CD1c-positive myeloid dendritic cell (primary cell): Measurements from ENCODE around the gene SLFN12.
"Not testable (repeated sequence)": the region's sequence is repeated elsewhere in the genome, so short reads cannot be mapped to it uniquely, and the experiment has no call there.

Experiments
- DNase-seq: peaks from one replicate; pipeline ENCODE4 v3.0.0-alpha.2; 2016; ENCODE audit errors: extremely low spot score

The SLFN12 gene

DNA sequence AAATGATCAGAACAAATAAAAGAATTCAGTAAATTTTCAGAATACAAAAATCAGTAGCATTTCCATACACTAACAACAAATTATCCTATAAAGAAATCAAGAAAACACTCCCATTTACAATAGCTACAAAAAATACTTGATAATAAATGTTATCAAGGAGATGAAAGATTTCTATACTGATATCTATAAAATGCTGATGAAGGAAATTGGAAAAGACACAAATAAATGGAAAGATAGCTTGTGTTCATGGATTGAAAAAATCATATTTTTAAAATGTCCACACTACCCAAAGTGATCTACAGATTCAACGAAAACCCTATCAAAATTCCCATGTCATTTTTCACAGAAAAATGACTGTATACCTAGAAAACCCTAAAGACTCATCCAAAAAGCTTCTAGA lies 18.1 kb downstream of the SLFN12 start:
- DNase-seq: no peak

DNA sequence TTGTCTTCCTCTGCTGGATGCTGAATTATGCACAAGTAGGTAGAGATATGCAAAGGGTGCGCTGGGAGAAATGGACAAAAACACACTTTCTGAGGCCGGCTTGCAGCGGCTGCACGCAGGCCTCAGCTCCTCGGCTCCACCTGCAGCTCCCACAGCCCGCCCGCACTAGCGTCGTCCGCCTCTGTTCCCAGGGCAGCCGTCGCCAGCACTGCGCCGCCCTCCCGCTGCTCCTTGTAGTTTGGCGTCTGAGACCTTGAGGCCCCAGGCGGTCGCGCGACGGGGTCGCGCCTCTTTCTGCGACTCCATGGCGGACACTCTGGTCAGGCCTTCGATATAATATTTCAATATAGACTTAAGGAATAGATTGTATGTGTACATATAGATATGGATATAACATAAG lies 24.8 kb downstream of the SLFN12 start:
- no peak for DNase-seq

DNA sequence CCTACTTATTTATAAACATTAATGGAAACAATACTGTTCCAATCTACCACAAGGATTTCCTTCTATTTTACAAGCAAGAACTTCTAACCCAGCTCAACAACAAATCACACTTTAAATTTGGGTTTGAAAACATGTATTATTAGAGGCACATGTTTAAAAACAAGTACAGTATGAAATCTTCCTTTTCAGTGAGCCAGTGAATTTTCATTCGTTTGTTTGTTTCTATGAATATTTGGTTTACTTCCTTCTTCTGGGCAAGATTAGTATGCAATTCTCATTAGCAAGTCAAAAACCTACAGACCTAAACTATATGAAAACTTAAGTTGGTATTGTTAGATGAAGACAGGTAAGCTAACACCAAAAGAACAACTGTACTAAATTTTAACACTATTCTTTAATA lies 25.7 kb downstream of the SLFN12 start:
- no peak for DNase-seq

DNA sequence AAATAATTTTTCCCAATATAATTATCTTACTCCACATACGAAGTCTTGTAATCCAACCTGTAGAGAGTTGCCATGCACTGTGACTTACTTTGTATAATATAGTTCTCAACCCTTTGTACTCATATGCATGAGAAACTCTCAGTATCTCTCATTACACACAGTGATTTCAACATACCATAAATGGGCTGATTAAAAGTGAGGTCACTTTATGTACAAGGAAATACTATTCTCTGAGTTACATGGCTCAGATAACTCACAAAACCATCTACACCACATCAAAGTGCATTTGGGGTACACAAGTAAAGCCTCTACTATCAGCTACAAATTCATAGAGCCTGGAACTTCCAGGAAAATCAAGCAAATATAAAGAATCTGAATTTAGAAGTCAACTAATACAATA lies 27.9 kb downstream of the SLFN12 start:
- DNase-seq: no peak

DNA sequence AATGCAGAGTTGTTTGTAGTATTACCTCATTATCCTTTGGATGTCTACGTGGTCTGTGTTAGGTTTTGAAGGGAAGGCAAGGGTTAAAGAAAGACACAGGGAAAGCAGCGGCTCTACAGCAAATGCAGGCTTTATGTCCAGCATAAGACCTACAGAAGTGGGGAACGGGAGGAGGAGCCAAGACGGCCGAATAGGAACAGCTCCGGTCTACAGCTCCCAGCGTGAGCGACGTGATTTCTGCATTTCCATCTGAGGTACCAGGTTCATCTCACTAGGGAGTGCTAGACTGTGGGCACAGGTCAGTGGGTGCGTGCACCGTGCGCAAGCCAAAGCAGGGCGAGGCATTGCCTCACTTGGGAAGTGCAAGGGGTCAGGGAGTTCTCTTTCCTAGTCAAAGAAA lies 38.5 kb downstream of the SLFN12 start:
- not testable (repeated sequence) for DNase-seq

DNA sequence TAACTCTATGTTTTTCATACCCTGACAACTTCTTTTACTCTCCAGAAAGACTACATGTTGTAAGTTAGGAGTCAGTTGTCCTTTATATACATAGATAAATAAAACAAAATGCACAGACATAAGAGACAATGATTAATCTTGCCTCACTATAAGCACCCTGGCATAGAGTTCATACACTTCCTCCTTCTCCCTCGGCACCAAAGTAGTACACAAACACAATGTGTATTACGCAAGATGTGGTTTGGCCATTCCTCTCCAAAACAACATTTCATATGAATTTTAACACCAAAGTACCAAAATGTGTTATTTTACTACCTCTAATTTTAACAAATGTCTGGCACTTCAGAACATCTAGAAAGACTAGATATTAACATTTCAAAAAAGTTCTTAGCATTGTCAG lies 41.6 kb downstream of the SLFN12 start:
- DNase-seq: peak; percentile 72

DNA sequence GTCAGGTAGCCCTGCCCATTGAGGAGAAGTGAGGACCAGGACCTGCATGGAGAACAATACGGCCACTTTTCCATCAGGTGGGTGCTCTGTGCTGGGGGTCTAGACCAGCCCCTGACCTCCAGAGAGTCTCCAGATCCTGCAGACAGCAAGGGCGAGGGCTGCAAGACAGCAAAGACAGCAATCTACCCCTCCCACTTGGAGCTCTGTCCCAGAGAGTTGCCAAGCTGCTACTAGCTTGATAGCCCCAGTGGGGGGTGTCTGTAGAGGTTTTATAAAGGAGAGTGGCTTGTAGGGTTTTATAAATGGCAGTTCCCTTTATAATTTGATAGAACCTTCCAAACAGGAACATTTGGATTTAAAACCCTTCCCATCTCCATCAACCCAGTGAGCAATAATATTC lies 42.1 kb downstream of the SLFN12 start:
- DNase-seq: no peak

DNA sequence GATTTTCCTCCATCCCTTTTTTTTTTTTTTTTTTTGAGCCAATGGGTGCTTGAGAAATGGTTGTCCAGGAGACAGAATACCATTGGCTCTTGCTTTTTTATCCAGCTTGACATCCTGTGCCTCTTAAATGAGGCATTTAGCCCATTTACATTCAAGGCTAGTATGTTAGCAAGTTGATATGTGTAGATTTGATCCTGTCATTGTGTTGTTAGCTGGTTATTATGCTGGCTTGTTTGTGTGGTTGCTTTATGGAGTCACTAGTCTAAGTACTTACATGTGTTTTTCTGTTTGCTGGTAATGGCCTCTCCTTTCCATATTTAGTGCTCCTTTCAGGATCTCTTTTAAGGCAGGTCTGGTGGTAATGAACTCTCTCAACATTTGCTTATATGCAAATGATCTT lies 44.8 kb downstream of the SLFN12 start:
- no peak for DNase-seq

DNA sequence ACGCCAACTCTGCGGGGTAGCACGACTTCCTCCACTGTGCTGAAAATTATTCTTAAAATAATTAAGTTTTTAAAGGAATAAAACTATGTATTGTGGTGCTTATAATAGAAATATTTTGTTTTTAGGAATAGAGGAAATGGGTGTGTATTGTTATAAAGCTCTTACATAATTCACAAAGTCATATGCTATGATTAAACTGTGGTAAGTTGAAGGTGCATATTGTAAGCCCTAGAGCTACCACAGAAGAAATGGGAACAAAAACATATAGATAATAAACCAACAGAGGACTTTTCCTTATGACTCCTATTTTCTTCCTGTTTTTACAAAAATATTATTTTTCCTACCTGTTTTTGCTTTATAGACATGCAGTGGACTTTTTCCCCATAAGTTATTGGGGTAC lies 54.6 kb downstream of the SLFN12 start:
- DNase-seq: peak; percentile 45

DNA sequence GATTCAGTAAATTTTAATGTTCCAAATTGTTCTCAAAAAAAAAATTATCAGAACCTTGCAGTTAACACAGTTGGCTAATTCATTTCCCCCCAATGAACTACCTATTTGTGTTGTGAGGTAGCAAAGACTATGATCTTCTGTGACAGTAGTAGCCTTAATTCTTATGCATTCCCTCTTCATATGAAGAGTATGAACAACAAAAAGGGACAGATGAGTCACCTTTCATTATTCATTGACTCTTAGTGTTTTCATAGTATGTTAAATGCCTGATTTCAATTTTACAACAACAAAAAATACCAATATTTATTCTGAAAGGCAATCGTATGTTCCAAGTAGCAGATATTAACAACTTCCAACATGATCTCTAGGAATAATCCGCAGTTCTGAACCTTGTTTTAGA lies 55.2 kb downstream of the SLFN12 start:
- DNase-seq: no peak

DNA sequence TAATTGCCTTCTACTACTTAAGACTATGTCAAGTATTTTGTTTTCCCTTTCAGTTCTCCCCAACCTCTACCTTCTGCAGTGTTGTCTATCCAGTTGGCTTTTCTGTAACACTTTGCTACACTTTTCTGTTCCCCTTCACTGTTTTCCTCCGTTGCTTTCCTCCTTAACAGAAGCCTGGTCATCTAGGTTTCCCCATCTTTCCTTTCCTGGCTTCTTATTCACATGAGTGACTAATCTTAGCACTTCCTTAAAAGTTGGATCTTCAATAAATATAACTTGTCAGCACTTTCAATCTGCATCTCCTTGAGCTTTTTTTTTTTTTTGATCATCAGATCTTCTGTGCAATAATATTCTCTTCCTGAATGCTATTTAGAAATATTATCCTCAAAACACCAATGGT lies 56.1 kb downstream of the SLFN12 start:
- DNase-seq: peak; percentile 84

DNA sequence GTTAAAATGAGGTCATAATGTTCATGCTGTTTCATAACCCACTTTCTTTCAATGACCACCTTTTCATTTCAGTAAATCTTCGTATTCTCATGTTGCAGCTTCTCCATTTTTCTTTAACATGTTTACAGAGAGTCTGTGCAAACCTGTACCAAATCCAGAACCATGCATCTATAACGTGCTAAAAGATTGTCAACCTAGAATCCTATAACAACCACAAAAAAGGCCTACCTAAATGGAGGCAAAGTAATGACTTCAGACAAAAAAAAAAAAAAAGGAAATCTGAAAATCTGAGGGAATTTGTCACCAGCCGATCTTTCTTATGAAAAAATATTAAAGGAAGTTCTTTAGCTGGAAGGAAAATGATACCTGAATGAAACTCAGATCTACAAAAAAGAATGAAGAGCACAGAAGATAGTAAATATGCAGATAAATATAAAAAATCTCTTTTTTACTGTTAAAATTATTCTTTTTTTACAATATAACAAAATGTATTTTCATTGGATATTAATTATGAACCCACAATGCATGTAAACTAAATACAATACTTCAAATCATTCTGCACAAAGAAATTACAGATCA lies 57.4 kb downstream of the SLFN12 start:
- DNase-seq: peak; percentile 34

DNA sequence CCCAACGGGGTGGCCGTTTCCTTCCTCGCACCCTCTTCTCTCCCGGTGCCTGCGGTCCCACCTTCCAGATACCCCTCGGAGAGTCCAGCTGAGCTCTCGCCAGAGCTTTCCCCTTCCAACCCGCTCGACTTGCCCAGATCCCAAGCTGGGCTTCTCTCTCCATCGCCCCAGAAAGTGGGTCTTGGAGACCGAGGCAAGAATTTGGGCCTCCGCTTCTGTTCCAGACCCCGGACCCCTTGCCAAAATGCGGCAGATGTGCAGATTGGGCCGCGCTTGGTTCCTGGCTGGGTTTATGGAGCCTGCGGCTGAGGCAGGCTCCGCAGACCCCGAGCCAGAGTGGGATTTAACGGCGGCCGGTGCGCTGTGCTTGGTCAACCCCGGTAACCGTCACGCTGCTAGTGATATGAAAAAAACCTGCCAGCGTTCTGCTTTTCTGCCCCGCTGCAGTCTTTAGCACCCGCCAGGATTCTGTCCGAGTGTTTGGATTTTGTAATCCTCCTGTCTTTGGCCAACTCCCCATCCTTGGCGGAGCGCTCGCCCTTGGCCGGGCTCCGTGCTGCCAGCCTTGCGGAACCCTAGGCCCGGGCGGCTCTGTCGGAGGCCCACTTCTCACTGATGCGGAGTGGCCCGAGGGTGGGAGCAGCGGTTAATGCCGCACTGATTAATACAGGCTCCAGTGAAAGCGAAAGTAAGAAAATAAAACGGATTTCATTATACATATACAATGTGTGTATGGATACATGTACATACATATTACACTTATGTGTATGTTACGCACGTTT lies 58.1 kb downstream of the SLFN12 start:
- peak; percentile 60 for DNase-seq

DNA sequence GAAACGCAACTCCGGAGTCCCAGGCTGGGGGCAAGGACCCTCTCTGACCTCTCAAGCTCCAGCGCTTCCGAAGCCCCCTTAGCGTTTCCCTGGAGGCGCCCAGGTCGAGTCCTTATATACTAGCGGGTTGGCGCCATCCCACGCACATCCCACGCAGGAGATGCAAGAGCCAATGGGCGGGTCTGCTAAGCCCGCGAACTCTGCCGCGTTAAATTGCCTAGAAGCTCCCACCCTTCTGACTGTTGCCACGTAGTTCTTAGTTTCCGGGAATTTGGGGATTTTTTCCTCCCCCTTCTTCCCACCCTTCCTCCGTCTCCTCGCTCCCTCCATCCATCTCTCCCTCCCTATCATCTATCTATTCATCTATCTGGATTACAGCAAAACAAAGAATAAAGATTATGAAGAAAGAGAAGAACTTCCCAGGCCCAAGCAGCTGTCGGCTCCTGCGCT lies 58.7 kb downstream of the SLFN12 start, which contains the start of gene SLFN11:
TSS of gene SLFN11 (minus strand) at position 88 of the 450 bp plus-strand sequence. CDS start 9,814 bp downstream, outside the sequence.
- peak; percentile 88 for DNase-seq

DNA sequence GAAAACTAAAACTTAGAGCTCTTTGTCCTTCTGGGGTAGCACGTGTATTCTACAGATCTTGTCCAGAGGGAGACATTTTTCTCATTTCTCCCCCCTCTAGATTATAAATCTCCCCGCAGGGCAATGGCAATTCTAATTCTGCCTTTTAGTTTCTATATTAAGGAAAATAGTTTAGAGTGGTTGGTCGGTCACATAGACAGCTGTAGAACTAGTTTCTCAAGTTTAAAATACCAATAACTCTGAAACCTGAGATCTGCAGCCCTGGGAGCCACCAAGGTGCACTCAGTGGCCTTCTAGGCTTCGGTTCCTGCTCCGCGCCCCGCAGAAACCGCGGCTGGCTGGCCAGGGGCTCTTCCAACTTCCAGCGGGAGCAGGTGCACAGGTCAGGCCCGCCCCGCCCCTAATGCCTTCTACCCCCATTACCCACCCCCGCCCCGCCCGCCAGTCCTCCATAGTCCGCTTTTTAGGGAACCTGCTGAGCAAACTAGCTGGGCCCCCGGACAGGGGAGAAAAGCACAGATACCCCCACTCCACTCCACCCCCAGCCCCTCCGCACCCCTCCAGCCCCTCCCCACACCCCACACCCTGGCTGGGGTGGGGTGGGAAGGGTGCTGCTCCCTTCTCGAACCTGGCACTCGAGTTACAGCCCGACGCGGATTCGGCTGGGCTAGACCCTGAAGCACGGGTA lies 59.3 kb downstream of the SLFN12 start:
- DNase-seq: peak; percentile 45

DNA sequence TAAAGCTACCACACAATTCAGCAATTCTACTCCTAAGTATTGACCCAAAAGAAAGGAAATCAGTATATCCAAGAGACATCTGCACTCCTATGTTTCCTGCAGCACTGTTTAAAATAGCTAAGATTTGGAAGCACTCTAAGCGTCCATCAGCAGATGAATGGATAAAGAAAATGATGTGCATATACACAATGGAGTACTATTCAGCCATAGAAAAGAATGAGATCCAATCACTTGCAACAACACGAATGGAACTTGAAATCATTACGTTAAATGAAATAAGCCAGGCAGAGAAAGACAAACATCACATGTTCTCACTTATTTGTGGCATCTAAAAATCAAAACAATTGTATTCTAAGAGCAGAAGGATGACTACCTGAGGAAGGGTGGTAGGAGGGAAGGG lies 60.4 kb downstream of the SLFN12 start:
- DNase-seq: no peak

DNA sequence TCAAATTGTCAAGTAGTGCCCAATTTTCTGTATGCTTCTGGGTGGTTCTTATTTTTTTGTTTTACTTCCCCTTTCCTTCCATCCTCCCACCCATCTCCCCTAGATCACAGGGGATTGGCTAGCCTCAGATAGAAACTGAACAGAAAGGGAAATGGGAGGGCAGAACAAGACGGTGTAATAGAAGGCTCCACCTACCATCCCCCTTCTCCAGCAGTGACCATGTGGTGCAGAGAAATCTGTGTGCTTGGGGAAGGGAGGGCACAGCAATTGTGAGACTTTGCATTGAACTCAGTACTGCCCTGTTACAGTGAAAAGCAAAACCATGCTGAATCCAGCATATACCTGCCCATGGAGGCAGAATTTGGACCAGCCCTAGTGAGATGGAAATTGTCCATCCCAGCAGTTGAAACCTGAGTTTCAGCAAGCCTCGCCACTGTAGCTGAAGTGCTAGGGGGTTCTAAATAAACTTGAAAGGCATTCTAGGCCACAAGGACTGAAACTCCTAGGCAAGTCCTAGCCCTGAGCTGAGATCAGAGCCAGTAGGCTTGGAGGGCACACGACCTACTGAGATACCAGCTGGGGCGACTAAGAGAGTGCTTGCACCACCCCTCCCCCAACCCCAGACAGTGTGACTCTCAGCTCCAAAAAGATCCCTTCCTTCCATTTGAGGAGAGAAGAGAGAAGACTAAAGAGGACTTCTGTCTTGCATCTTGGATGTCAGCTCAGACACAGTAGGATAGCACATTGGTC lies 64.0 kb downstream of the SLFN12 start:
- DNase-seq: peak; percentile 52

DNA sequence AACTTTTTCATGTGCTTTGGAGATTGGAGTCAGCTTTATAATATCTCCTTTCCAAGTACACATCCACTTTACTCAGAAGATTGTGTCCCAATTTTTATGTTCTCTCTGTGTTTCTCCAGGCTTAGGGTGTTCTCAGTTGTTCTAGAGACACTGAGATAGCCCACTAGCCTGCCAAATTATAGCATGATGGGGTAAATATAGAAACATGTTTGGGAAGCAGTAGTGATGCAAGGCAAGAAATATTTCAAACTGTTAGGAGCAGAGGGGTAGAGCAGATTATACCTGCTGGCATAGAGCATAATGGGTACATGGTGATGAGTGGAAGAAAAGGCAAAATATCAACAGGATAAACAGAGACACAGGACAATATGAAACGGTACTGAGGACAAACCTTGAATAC lies 71.3 kb downstream of the SLFN12 start:
- DNase-seq: no peak
